ENCODE results near the gene CREBBP.

Gene CREBBP

DNA sequence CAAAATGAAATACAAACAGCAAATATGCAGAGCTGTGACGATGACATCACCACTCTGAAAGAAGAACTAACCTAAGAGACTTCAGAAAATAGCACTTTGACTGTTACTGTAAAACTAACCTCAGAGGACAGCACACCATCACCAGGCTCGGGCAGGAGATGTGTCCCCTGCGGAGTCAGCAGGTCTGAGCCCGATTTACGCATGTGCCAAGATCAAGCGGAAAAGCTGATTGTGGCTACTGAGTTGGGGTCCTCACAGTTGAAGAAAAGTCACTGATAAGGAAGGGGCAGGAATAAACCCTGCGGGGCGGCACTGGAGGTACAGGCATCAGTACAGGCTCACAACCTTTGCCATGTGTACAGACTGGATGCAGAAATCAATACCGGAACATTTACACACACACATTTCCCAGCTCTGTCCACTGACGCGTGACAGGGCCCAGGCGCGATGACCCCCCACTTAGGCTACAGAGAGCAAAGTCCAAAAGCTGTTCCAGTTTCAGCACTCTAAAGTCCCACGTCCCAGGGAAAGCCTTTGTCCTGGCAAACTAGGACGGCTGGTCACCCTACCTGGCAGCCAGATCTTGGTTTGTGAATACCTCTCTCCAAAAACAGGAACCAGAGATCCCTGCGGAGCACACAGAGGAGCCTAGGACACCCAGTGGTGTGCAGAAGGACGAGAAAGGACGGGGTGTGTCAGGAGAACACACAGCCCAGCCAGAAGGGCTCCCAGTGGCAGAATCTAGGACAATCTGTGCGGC lies 184.7 kb downstream of the CREBBP start:
- H3K9me3 ChIP-seq (ENCODE audit: low read length), result no peaks in the 10 kb centered on the region
- H4K20me1 ChIP-seq (ENCODE audit: insufficient read depth, low read length), result no peaks in the 10 kb centered on the region
- no peaks in the 10 kb centered on the region for H3K9me2 ChIP-seq (ENCODE audit: low read depth, low read length)
- no peaks in the 10 kb centered on the region for H3K27me3 ChIP-seq (ENCODE audit: insufficient read depth, low read length)
- H3K79me2 ChIP-seq (ENCODE audit: insufficient read depth, low read length), result peaks cover 35% of the 10 kb centered on the region
- no peak overlapping the region for H2AFZ ChIP-seq (ENCODE audit: low read length)
- H3K4me2 ChIP-seq (ENCODE audit: low read length), result no peak overlapping the region
- H3K4me1 ChIP-seq (ENCODE audit: insufficient read depth, low read length, severe bottlenecking), result peaks cover 12% of the 10 kb centered on the region
- no peak overlapping the region for H3K4me3 ChIP-seq (ENCODE audit: low read depth, low read length, poor library complexity, severe bottlenecking)
- no peak overlapping the region for H3K9ac ChIP-seq (ENCODE audit: low read length)
- no peak overlapping the region for H3K27ac ChIP-seq (ENCODE audit: low read depth, low read length, poor library complexity, severe bottlenecking)
- H3K36me3 ChIP-seq (ENCODE audit: insufficient read depth, low read length), result peaks cover 29% of the 10 kb centered on the region
- TF ChIP-seq EZH2 (IDR thresholded peaks at IDR 0.05; ENCODE audit: borderline replicate concordance, low read length), result no peak
- TF ChIP-seq, protein P1, sequence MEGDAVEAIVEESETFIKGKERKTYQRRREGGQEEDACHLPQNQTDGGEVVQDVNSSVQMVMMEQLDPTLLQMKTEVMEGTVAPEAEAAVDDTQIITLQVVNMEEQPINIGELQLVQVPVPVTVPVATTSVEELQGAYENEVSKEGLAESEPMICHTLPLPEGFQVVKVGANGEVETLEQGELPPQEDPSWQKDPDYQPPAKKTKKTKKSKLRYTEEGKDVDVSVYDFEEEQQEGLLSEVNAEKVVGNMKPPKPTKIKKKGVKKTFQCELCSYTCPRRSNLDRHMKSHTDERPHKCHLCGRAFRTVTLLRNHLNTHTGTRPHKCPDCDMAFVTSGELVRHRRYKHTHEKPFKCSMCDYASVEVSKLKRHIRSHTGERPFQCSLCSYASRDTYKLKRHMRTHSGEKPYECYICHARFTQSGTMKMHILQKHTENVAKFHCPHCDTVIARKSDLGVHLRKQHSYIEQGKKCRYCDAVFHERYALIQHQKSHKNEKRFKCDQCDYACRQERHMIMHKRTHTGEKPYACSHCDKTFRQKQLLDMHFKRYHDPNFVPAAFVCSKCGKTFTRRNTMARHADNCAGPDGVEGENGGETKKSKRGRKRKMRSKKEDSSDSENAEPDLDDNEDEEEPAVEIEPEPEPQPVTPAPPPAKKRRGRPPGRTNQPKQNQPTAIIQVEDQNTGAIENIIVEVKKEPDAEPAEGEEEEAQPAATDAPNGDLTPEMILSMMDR (IDR thresholded peaks at IDR 0.05; ENCODE audit: low read length), result no peak
- H3F3A ChIP-seq (ENCODE audit: insufficient read depth, low read length), result no peaks in the 10 kb centered on the region

DNA sequence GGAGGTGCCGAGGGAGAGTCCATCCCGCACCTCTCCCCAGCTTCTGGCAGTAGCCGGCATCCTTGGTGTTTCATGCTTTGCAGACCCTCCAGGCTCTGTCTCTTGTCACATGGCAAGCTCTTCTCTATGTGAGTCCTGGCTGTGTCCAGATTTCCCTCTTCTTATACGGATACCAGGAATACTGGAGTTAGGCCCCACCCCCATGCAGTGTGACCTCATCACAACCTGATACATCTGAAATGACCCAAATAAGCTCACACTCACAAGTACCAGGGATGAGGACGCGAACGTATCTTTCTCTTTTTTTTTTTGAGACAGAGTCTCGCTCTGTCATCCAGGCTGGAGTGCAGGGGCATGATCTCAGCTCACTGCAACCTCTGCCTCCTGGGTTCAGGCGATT lies 186.5 kb downstream of the CREBBP start:
- peaks cover 19% of the 10 kb centered on the region for H3K4me1 ChIP-seq (ENCODE audit: insufficient read depth, low read length, severe bottlenecking)
- no peaks in the 10 kb centered on the region for H3K9me2 ChIP-seq (ENCODE audit: low read depth, low read length)
- no peak overlapping the region for H3K27ac ChIP-seq (ENCODE audit: low read depth, low read length, poor library complexity, severe bottlenecking)
- no peak for TF ChIP-seq EZH2 (IDR thresholded peaks at IDR 0.05; ENCODE audit: borderline replicate concordance, low read length)
- TF ChIP-seq, protein P1 (IDR thresholded peaks at IDR 0.05; ENCODE audit: low read length), result no peak
- H3K4me3 ChIP-seq (ENCODE audit: low read depth, low read length, poor library complexity, severe bottlenecking), result no peak overlapping the region
- no peak overlapping the region for H3K4me2 ChIP-seq (ENCODE audit: low read length)
- no peak overlapping the region for H2AFZ ChIP-seq (ENCODE audit: low read length)
- H3K79me2 ChIP-seq (ENCODE audit: insufficient read depth, low read length), result peaks cover 24% of the 10 kb centered on the region; the same call in 1 of the 2 replicates
- H4K20me1 ChIP-seq (ENCODE audit: insufficient read depth, low read length), result no peaks in the 10 kb centered on the region
- H3K9ac ChIP-seq (ENCODE audit: low read length), result no peak overlapping the region
- H3K36me3 ChIP-seq (ENCODE audit: insufficient read depth, low read length), result peaks cover 39% of the 10 kb centered on the region
- no peaks in the 10 kb centered on the region for H3F3A ChIP-seq (ENCODE audit: insufficient read depth, low read length)
- H3K9me3 ChIP-seq (ENCODE audit: low read length), result no peaks in the 10 kb centered on the region
- no peaks in the 10 kb centered on the region for H3K27me3 ChIP-seq (ENCODE audit: insufficient read depth, low read length)

DNA sequence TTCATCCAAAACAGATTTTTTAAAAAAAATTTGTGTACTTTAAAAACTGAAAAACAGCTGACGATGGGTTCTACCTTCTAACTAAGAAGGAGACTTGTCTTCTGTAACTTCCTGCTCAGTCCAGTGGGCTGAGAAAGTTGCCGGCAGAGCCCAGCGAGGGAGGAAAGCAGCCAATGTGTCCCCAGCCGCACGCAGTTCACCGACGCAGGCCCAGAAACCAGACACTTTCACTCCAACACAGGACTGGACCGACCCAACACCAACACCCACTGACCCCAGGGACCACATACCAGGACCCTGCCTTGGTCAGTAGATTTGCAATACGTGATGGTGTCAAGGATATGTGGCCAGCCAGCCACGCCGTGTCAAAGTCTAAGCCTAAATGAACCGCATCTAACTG lies 188.8 kb downstream of the CREBBP start:
- Histone ChIP-seq H3K27me3 (ENCODE audit: insufficient read depth, low read length) (no peaks in the 10 kb centered on the region), H4K20me1 (ENCODE audit: insufficient read depth, low read length) (no peaks in the 10 kb centered on the region), H3K4me3 (ENCODE audit: low read depth, low read length, poor library complexity, severe bottlenecking) (no peak overlapping the region), H3K4me1 (ENCODE audit: insufficient read depth, low read length, severe bottlenecking) (peaks cover 19% of the 10 kb centered on the region), H3K36me3 (ENCODE audit: insufficient read depth, low read length) (peaks cover 58% of the 10 kb centered on the region), H3K4me2 (ENCODE audit: low read length) (peak overlapping the region; percentile 47), H3K9ac (ENCODE audit: low read length) (no peak overlapping the region; the same call in 1 of the 2 replicates), H3K9me2 (ENCODE audit: low read depth, low read length) (no peaks in the 10 kb centered on the region), H3K9me3 (ENCODE audit: low read length) (no peaks in the 10 kb centered on the region), H3F3A (ENCODE audit: insufficient read depth, low read length) (no peaks in the 10 kb centered on the region), H3K27ac (ENCODE audit: low read depth, low read length, poor library complexity, severe bottlenecking) (peak overlapping the region; percentile 58), H2AFZ (ENCODE audit: low read length) (no peak overlapping the region), H3K79me2 (ENCODE audit: insufficient read depth, low read length) (peaks cover 11% of the 10 kb centered on the region; the same call in 1 of the 2 replicates)
- TF ChIP-seq, protein P1 (IDR thresholded peaks at IDR 0.05; ENCODE audit: low read length), result no peak
- TF ChIP-seq EZH2 (IDR thresholded peaks at IDR 0.05; ENCODE audit: borderline replicate concordance, low read length), result no peak
